HepG2 (cell line): ENCODE results near the gene SUSD2. TPM values are rescaled to one million over a fixed set of nuclear protein-coding genes. Genes with fewer than 3 reads are reported as not detected.

Experiments
- ATAC-seq: fragments of 200-7000 bp; cut with Tn5 transposase; 3 replicates; pipeline ENCODE4 v1.9.1; 2020; ENCODE audit warnings: mild to moderate bottlenecking, moderate library complexity
- BruUV-seq: library from RNA; stranded (reverse); fragments of 400-500 nt; replicated peaks from 2 replicates; lab custom pipeline; 2021; lab: Mats Ljungman, UMichigan
- CTCF ChIA-PET: fragments of 300-600 bp; formaldehyde crosslinking; extraction: SDS; loops from one replicate; lab custom pipeline; 2021; ENCODE audit warnings: low total read pairs, inconsistent platforms, low intra/inter-chr PET ratio; lab: Yijun Ruan, JAX
- POLR2A ChIA-PET: fragments of 350-600 bp; sonication (Branson Sonifier 250); formaldehyde crosslinking; loops from one replicate; lab custom pipeline; 2020; ENCODE audit warnings: antibody characterized with exemption, inconsistent platforms; lab: Yijun Ruan, JAX
- DNase-seq: peaks from one replicate; pipeline ENCODE4 v3.0.0-alpha.2; 2015; ENCODE audit warnings: low spot score
- FAIRE-seq: peaks from 3 replicates; lab custom pipeline; 2011; peaks lifted over from hg19 to GRCh38; lab: Jason Lieb, UNC
- H2AFZ ChIP-seq: one replicate; pipeline ENCODE4 v1.6.1; 2011; ENCODE audit warnings: low read length, inconsistent platforms
- H3K27ac ChIP-seq: fragments of 300-600 bp; 3 replicates; pipeline ENCODE4 v1.8.0; 2011; ENCODE audit warnings: mixed run types, mild to moderate bottlenecking, mixed read lengths, low read length, inconsistent platforms; ENCODE audit not compliant: insufficient read depth; ENCODE audit errors: extremely low read length
- H3K27me3 ChIP-seq, 2 experiments: fragments of 200-600 bp in 1 of 2; 2 replicates in 1 of 2; 3 replicates in 1 of 2; pipeline versions ENCODE4 v1.6.0 to v1.8.0; 2011; ENCODE audit warnings: low read length in 2 of 2, mild to moderate bottlenecking in 2 of 2, moderate library complexity in 2 of 2, inconsistent platforms in 1 of 2; ENCODE audit not compliant: insufficient read depth in 2 of 2, control insufficient read depth in 1 of 2
- H3K36me3 ChIP-seq, 2 experiments: fragments of 200-600 bp in 1 of 2; replicated peaks in 1 of 2; 2 replicates in 1 of 2; 3 replicates in 1 of 2; pipeline versions ENCODE4 v1.5.1 to v1.8.0; 2011; ENCODE audit warnings: low read length in 2 of 2, inconsistent platforms in 1 of 2; ENCODE audit not compliant: insufficient read depth in 2 of 2, control insufficient read depth in 1 of 2
- H3K4me1 ChIP-seq: 2 replicates; pipeline ENCODE4 v1.5.1; 2012; ENCODE audit warnings: low read length, inconsistent platforms; ENCODE audit not compliant: insufficient read depth
- H3K4me2 ChIP-seq: 2 replicates; pipeline ENCODE4 v1.6.0; 2011; ENCODE audit warnings: low read depth, low read length, inconsistent platforms
- H3K4me3 ChIP-seq, 3 experiments: fragments of 200-600 bp in 1 of 3; sonication (generic), shearing (Covaris generic) in 1 of 3; replicated peaks in 1 of 3; 2 replicates each; pipeline ENCODE4 v1.5.1; 2011 to 2016; ENCODE audit warnings: low read length in 3 of 3, inconsistent platforms in 2 of 3, low read depth in 2 of 3, mild to moderate bottlenecking in 2 of 3, control low read depth in 1 of 3, mixed read lengths in 1 of 3; ENCODE audit not compliant: insufficient read depth in 1 of 3
- H3K79me2 ChIP-seq: one replicate; pipeline ENCODE4 v1.6.1; 2011; ENCODE audit warnings: low read length, inconsistent platforms; ENCODE audit not compliant: insufficient read depth
- H3K9ac ChIP-seq: 2 replicates; pipeline ENCODE4 v1.6.0; 2011; ENCODE audit warnings: mild to moderate bottlenecking, low read depth, low read length, inconsistent platforms; ENCODE audit not compliant: insufficient read depth
- H3K9me3 ChIP-seq: 2 replicates; pipeline ENCODE4 v1.5.1; 2012; ENCODE audit warnings: mild to moderate bottlenecking, low read length
- H4K20me1 ChIP-seq: 2 replicates; pipeline ENCODE4 v1.6.0; 2011; ENCODE audit warnings: inconsistent platforms, mild to moderate bottlenecking, low read length, moderate library complexity; ENCODE audit not compliant: insufficient read depth
- GPN1 ChIP-seq: sonication (generic); formaldehyde crosslinking; IDR thresholded peaks from 2 replicates; pipeline ENCODE4 v1.5.1; 2020; ENCODE audit warnings: missing genetic modification reagents, borderline replicate concordance
- HNRNPL ChIP-seq: fragments of 200-400 bp; formaldehyde crosslinking; IDR thresholded peaks from 2 replicates; pipeline ENCODE4 v1.6.1; 2017; ENCODE audit warnings: mild to moderate bottlenecking, low read depth, low read length
- ISX ChIP-seq: sonication (generic); formaldehyde crosslinking; conservative IDR thresholded peaks from 2 replicates; pipeline ENCODE4 v1.5.0; 2020; ENCODE audit warnings: missing genetic modification reagents
- KLF11 ChIP-seq: IDR thresholded peaks from 2 replicates; pipeline ENCODE4 v1.6.1; 2016; ENCODE audit warnings: missing compliant biosample characterization
- MLLT10 ChIP-seq: sonication (generic); formaldehyde crosslinking; IDR thresholded peaks from 2 replicates; pipeline ENCODE4 v1.4.0; 2020; ENCODE audit warnings: missing genetic modification reagents
- PPARG ChIP-seq: conservative IDR thresholded peaks from 2 replicates; pipeline ENCODE4 v1.6.1; 2016; ENCODE audit warnings: missing biosample characterization, missing genetic modification reagents
- RFXAP ChIP-seq: sonication (generic); formaldehyde crosslinking; IDR thresholded peaks from 2 replicates; pipeline ENCODE4 v1.4.0; 2020; ENCODE audit warnings: missing genetic modification reagents, borderline replicate concordance
- YEATS2 ChIP-seq: sonication (generic); formaldehyde crosslinking; IDR thresholded peaks from 2 replicates; pipeline ENCODE4 v1.4.0; 2020; ENCODE audit warnings: missing genetic modification reagents, borderline replicate concordance
- ZNF10 ChIP-seq: sonication (generic); formaldehyde crosslinking; IDR thresholded peaks from 2 replicates; pipeline ENCODE4 v1.4.0; 2020; ENCODE audit warnings: mild to moderate bottlenecking, low read depth, missing genetic modification reagents, borderline replicate concordance
- ZNF367 ChIP-seq: sonication (generic); formaldehyde crosslinking; IDR thresholded peaks from 2 replicates; pipeline ENCODE4 v1.4.0; 2020; ENCODE audit warnings: missing genetic modification reagents, borderline replicate concordance
- ZNF605 ChIP-seq: sonication (generic); formaldehyde crosslinking; IDR thresholded peaks from 2 replicates; pipeline ENCODE4 v1.8.0; 2022; ENCODE audit warnings: mild to moderate bottlenecking, missing genetic modification reagents
- ZNF615 ChIP-seq: sonication (generic); formaldehyde crosslinking; IDR thresholded peaks from 2 replicates; pipeline ENCODE4 v1.5.0; 2020; ENCODE audit warnings: mild to moderate bottlenecking, missing genetic modification reagents, borderline replicate concordance
- ZNF672 ChIP-seq: sonication (generic); formaldehyde crosslinking; IDR thresholded peaks from 2 replicates; pipeline ENCODE4 v1.8.1; 2022; ENCODE audit warnings: missing genetic modification reagents
- WGBS: methylation state at CpG from one replicate; pipeline ENCODE4 v1.1.6; 2017; ENCODE audit warnings: low lambda C conversion rate; 5-methylcytosine and 5-hydroxymethylcytosine counted together
- in situ Hi-C: cut with HindIII; loops from 2 replicates; pipeline ENCODE4 v1.10.0; 2017; ENCODE audit warnings: low pct_unique_long_range_greater_than_20kb; ENCODE audit not compliant: extremely low pct_ligation_motif_present
- intact Hi-C: fragments of 100-400 bp; cut with micrococcal nuclease; formaldehyde crosslinking; loops from one replicate; pipeline ENCODE4 v1.10.0; 2022; ENCODE audit not compliant: unreplicated experiment
- polyA plus RNA-seq, 8 experiments: library from polyadenylated mRNA; depleted of rRNA in 3 of 8; stranded (reverse) in 7 of 8; unstranded in 1 of 8; fragments of >200 nt; fragmentation: Illumina TruSeq in 4 of 8; extraction: Trizol in 4 of 8; gene quantifications; 2 replicates each; pipeline versions ENCODE4 v1.2.1 to v1.2.3, GENCODE V29; 2011 to 2016; ENCODE audit warnings: low read depth in 4 of 8, missing spikeins in 1 of 8, mixed read lengths in 1 of 8; ENCODE audit not compliant: insufficient read depth in 1 of 8
- total RNA-seq, 5 experiments: library from RNA; depleted of rRNA; stranded (reverse); fragments of >200 nt; fragmentation: Illumina TruSeq; extraction: Trizol; gene quantifications; 2 replicates each; pipeline ENCODE4 v1.2.3, GENCODE V29; 2016; ENCODE audit warnings: low read depth in 1 of 5
- TF ChIP-seq, protein P1 (sequence below): sonication (generic); formaldehyde crosslinking; IDR thresholded peaks from 2 replicates; pipeline ENCODE4 v1.8.0; 2022; ENCODE audit warnings: mild to moderate bottlenecking, missing genetic modification reagents
- TF ChIP-seq, protein P2 (sequence below): sonication (generic); formaldehyde crosslinking; conservative IDR thresholded peaks from 2 replicates; pipeline ENCODE4 v1.4.0; 2020; ENCODE audit warnings: missing genetic modification reagents
- TF ChIP-seq, protein P3 (sequence below): sonication (generic); formaldehyde crosslinking; IDR thresholded peaks from 2 replicates; pipeline ENCODE4 v1.9.0; 2022; ENCODE audit warnings: low read depth, missing genetic modification reagents
- TF ChIP-seq, protein P4 (sequence below): sonication (generic); formaldehyde crosslinking; IDR thresholded peaks from 2 replicates; pipeline ENCODE4 v1.9.0; 2021; ENCODE audit warnings: missing genetic modification reagents, mild to moderate bottlenecking, borderline replicate concordance

SUSD2 gene
- total and polyA plus RNA-seq, 2 of the 13 experiments (the other 11 are each of a cell fraction or from before 2014, with no cell fraction given), result 2.1 to 11.0 TPM

DNA sequence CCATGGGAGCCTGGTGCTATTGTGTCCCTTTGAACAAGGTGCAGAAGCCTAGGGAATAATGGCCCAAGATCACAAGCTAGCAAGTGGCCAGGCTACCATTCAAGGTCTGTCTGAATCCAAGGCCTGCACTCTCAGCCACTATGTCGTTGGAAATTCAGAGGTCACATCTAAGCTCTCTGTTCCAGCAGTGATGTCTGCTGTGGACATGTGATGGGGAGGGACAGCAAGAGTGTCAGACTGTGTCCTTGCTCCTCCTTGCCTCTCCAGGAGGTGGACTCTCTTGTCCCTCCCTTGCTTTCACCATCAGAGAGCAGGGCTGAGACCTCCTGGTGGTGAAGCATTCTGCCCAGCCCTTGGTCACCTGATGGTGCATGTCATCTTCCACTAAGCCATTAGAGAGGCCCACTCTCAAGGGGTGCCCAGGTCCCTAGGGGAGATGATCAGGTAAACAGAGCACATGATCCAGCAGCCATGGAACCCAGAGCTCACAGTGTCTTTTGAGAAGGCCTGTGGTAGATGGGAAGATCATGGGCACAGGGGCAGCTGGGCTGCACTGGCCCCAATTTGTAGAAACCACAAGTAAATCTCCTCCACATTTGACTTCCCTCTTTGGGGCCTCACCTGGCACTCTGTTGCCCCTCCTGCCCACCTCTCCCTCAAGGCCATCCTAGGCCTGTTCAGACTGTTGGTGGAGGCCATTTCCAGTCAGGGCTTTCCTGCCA is 37.1 kb upstream of the SUSD2 start:
- WGBS, result no CpG with 5 or more reads among the region's 1 CpG
- H3K27me3 ChIP-seq, result no peaks in the 10 kb centered on the region
- FAIRE-seq (no peak), ATAC-seq (no peak), DNase-seq (no peak)
- ChIA-PET POLR2A (no interaction called here), CTCF (no interaction called here)
- peaks cover 3% of the 10 kb centered on the region; the same call in 1 of the 2 replicates for H4K20me1 ChIP-seq
- H3K4me2 ChIP-seq, result no peak overlapping the region
- H3K27ac ChIP-seq, result no peak overlapping the region
- intact Hi-C loops (loop anchor here (10.0 kb wide), 1 partner anchor 49 kb away; no protein-coding TSS in a partner anchor), in situ Hi-C loops (no loop called here)
- H3K9ac ChIP-seq, result no peak overlapping the region
- no peak overlapping the region for H2AFZ ChIP-seq
- H3K79me2 ChIP-seq, result no peaks in the 10 kb centered on the region
- peaks cover 45% of the 10 kb centered on the region for H3K4me1 ChIP-seq
- no peaks in the 10 kb centered on the region for H3K9me3 ChIP-seq
- no peak overlapping the region for H3K4me3 ChIP-seq
- no TSS peak for BruUV-seq
- peaks cover 17 to 59% of the 10 kb centered on the region in 2 experiments; a peak in 4 of 5 replicates for H3K36me3 ChIP-seq
- TF ChIP-seq KLF11 (no peak), GPN1 (CRISPR knock-in tag) (no peak), ZNF10 (CRISPR knock-in tag) (no peak), YEATS2 (CRISPR knock-in tag) (no peak), ISX (no peak), RFXAP (CRISPR knock-in tag) (no peak), PPARG (CRISPR knock-in tag) (no peak), MLLT10 (CRISPR knock-in tag) (no peak), ZNF605 (CRISPR knock-in tag) (no peak), ZNF672 (CRISPR knock-in tag) (no peak), ZNF615 (CRISPR knock-in tag) (no peak), HNRNPL (no peak), ZNF367 (CRISPR knock-in tag) (no peak)
- TF ChIP-seq, protein P1, sequence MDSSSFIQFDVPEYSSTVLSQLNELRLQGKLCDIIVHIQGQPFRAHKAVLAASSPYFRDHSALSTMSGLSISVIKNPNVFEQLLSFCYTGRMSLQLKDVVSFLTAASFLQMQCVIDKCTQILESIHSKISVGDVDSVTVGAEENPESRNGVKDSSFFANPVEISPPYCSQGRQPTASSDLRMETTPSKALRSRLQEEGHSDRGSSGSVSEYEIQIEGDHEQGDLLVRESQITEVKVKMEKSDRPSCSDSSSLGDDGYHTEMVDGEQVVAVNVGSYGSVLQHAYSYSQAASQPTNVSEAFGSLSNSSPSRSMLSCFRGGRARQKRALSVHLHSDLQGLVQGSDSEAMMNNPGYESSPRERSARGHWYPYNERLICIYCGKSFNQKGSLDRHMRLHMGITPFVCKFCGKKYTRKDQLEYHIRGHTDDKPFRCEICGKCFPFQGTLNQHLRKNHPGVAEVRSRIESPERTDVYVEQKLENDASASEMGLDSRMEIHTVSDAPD (CRISPR knock-in tag), result no peak
- TF ChIP-seq, protein P2, sequence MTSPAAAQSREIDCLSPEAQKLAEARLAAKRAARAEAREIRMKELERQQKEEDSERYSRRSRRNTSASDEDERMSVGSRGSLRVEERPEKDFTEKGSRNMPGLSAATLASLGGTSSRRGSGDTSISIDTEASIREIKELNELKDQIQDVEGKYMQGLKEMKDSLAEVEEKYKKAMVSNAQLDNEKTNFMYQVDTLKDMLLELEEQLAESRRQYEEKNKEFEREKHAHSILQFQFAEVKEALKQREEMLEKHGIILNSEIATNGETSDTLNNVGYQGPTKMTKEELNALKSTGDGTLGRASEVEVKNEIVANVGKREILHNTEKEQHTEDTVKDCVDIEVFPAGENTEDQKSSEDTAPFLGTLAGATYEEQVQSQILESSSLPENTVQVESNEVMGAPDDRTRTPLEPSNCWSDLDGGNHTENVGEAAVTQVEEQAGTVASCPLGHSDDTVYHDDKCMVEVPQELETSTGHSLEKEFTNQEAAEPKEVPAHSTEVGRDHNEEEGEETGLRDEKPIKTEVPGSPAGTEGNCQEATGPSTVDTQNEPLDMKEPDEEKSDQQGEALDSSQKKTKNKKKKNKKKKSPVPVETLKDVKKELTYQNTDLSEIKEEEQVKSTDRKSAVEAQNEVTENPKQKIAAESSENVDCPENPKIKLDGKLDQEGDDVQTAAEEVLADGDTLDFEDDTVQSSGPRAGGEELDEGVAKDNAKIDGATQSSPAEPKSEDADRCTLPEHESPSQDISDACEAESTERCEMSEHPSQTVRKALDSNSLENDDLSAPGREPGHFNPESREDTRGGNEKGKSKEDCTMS, result no peak
- TF ChIP-seq, protein P3, sequence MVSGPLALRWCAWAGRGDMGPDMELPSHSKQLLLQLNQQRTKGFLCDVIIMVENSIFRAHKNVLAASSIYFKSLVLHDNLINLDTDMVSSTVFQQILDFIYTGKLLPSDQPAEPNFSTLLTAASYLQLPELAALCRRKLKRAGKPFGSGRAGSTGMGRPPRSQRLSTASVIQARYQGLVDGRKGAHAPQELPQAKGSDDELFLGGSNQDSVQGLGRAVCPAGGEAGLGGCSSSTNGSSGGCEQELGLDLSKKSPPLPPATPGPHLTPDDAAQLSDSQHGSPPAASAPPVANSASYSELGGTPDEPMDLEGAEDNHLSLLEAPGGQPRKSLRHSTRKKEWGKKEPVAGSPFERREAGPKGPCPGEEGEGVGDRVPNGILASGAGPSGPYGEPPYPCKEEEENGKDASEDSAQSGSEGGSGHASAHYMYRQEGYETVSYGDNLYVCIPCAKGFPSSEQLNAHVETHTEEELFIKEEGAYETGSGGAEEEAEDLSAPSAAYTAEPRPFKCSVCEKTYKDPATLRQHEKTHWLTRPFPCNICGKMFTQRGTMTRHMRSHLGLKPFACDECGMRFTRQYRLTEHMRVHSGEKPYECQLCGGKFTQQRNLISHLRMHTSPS, result no peak
- TF ChIP-seq, protein P4, sequence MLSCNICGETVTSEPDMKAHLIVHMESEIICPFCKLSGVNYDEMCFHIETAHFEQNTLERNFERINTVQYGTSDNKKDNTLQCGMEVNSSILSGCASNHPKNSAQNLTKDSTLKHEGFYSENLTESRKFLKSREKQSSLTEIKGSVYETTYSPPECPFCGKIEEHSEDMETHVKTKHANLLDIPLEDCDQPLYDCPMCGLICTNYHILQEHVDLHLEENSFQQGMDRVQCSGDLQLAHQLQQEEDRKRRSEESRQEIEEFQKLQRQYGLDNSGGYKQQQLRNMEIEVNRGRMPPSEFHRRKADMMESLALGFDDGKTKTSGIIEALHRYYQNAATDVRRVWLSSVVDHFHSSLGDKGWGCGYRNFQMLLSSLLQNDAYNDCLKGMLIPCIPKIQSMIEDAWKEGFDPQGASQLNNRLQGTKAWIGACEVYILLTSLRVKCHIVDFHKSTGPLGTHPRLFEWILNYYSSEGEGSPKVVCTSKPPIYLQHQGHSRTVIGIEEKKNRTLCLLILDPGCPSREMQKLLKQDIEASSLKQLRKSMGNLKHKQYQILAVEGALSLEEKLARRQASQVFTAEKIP (CRISPR knock-in tag), result no peak
